ENCODE results near the gene TIMMDC1.

- TF ChIP-seq CTCF (IDR thresholded peaks at IDR 0.05): no peak
- TF ChIP-seq ELF1 (IDR thresholded peaks at IDR 0.05): no peak
- TF ChIP-seq CHD2 (IDR thresholded peaks at IDR 0.05; ENCODE audit: low read length, partially characterized antibody): no peak
- TF ChIP-seq, protein P1, sequence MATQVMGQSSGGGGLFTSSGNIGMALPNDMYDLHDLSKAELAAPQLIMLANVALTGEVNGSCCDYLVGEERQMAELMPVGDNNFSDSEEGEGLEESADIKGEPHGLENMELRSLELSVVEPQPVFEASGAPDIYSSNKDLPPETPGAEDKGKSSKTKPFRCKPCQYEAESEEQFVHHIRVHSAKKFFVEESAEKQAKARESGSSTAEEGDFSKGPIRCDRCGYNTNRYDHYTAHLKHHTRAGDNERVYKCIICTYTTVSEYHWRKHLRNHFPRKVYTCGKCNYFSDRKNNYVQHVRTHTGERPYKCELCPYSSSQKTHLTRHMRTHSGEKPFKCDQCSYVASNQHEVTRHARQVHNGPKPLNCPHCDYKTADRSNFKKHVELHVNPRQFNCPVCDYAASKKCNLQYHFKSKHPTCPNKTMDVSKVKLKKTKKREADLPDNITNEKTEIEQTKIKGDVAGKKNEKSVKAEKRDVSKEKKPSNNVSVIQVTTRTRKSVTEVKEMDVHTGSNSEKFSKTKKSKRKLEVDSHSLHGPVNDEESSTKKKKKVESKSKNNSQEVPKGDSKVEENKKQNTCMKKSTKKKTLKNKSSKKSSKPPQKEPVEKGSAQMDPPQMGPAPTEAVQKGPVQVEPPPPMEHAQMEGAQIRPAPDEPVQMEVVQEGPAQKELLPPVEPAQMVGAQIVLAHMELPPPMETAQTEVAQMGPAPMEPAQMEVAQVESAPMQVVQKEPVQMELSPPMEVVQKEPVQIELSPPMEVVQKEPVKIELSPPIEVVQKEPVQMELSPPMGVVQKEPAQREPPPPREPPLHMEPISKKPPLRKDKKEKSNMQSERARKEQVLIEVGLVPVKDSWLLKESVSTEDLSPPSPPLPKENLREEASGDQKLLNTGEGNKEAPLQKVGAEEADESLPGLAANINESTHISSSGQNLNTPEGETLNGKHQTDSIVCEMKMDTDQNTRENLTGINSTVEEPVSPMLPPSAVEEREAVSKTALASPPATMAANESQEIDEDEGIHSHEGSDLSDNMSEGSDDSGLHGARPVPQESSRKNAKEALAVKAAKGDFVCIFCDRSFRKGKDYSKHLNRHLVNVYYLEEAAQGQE (IDR thresholded peaks at IDR 0.05; ENCODE audit: low read depth, low read length): no peak
- TF ChIP-seq NFIC (IDR thresholded peaks at IDR 0.05; ENCODE audit: borderline replicate concordance): no peak
- TF ChIP-seq EP300 (IDR thresholded peaks at IDR 0.05; ENCODE audit: borderline replicate concordance in 1 of 2, low read depth in 1 of 2, low read length in 1 of 2): no peak
- TF ChIP-seq MAX (IDR thresholded peaks at IDR 0.05; ENCODE audit: low read depth): no peak
- TF ChIP-seq, protein P2, sequence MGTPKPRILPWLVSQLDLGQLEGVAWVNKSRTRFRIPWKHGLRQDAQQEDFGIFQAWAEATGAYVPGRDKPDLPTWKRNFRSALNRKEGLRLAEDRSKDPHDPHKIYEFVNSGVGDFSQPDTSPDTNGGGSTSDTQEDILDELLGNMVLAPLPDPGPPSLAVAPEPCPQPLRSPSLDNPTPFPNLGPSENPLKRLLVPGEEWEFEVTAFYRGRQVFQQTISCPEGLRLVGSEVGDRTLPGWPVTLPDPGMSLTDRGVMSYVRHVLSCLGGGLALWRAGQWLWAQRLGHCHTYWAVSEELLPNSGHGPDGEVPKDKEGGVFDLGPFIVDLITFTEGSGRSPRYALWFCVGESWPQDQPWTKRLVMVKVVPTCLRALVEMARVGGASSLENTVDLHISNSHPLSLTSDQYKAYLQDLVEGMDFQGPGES (IDR thresholded peaks at IDR 0.05; ENCODE audit: low read depth, low read length): no peak
- TF ChIP-seq GABPA (IDR thresholded peaks at IDR 0.05; ENCODE audit: low read depth): no peak
- TF ChIP-seq EZH2phosphoT487 (IDR thresholded peaks at IDR 0.05; ENCODE audit: borderline replicate concordance, low read depth): no peak
- no peak for TF ChIP-seq JUND (IDR thresholded peaks at IDR 0.05)
- TF ChIP-seq POLR2AphosphoS5 (IDR thresholded peaks at IDR 0.05; ENCODE audit: low read depth, low read length): no peak
These were observed 55.6 kb downstream of the TIMMDC1 start for GRCh38 chr3:119553823-119554415.
